Thyroid gland (tissue), 4 donors: ENCODE data around the gene HASPIN. TPM values are rescaled to one million over a fixed set of nuclear protein-coding genes. Genes with fewer than 3 reads are reported as not detected.

Source experiments
- DNase-seq, 2 donors: peaks; one replicate each; pipeline ENCODE4 v3.0.0-alpha.2; 2019
- H3K27ac ChIP-seq, 3 donors: fragments of 200-600 bp; sonication (generic); 1 replicate in 2 of 3; 2 replicates in 1 of 3; pipeline ENCODE4 v1.5.1; 2016 to 2019; ENCODE audit warnings: mild to moderate bottlenecking in 1 of 3, moderate library complexity in 1 of 3
- H3K27me3 ChIP-seq: fragments of 200-600 bp; sonication (generic); one replicate; pipeline ENCODE4 v1.5.1; 2019
- H3K36me3 ChIP-seq, 2 donors: fragments of 200-600 bp; sonication (generic); one replicate each; pipeline ENCODE4 v1.5.1; 2016 to 2019
- H3K4me1 ChIP-seq, 2 donors: fragments of 200-600 bp; sonication (generic); one replicate each; pipeline ENCODE4 v1.5.1; 2017 to 2019
- H3K4me3 ChIP-seq, 3 donors: fragments of 200-600 bp; sonication (generic); replicated peaks in 1 of 3; 1 replicate in 2 of 3; 2 replicates in 1 of 3; pipeline ENCODE4 v1.5.1; 2016; ENCODE audit warnings: mild to moderate bottlenecking in 1 of 3
- H3K9me3 ChIP-seq: fragments of 200-600 bp; sonication (generic); one replicate; pipeline ENCODE4 v1.5.1; 2017
- POLR2A ChIP-seq, 2 donors: fragments of 450-650 bp; IDR thresholded peaks; one replicate each; pipeline ENCODE4 v1.6.1; 2017; ENCODE audit warnings: antibody characterized with exemption in 2 of 2, mild to moderate bottlenecking in 2 of 2, moderate library complexity in 1 of 2
- WGBS, 2 donors: methylation state at CpG; one replicate each; pipeline ENCODE4 v1.1.5; 2017; 5-methylcytosine and 5-hydroxymethylcytosine counted together
- intact Hi-C: fragments of 100-400 bp; cut with DNase I; formaldehyde crosslinking; loops from one replicate; pipeline ENCODE4 v1.15.1; 2023
- total RNA-seq, 4 donors: library from RNA; depleted of rRNA; stranded (reverse); fragments of >200 nt; gene quantifications; one replicate each; pipeline ENCODE4 v1.2.3, GENCODE V29; 2016
- TF ChIP-seq, protein P1 (sequence below), 6 experiments: fragments of 200-600 bp in 3 of 6; fragments of 450-650 bp in 3 of 6; sonication (generic) in 3 of 6; IDR thresholded peaks; one replicate each; pipeline ENCODE4 v1.5.1; 2016 to 2019; ENCODE audit warnings: antibody characterized with exemption in 6 of 6, mild to moderate bottlenecking in 2 of 6, inconsistent platforms in 1 of 6, moderate library complexity in 1 of 6

HASPIN gene
- total RNA-seq, 4 donors from 2014 or later = 0.13 to 0.21 TPM; not detected in 2

DNA sequence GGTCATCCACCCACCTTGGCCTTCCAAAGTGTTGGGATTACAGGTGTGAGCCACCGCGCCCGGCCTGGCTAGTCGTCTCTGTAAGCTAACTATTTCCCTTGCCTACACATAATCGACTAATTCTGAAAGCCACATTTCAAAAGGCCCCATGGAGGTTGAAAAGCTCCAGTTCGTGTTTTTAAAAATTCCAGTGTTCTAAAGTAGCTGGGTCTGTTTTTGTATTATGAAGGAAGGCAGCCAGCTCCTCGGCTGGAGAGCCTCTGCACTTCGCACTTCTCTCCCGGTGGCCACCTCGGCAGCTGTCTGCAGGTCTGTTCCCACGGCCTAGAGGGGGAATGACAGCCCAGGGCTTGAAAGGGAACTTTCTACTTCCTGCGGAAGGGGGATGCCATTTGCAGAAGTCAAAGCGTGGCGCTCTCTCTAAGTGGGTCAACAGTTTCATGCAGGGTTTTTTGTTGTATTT lies 16.9 kb downstream of the HASPIN start:
- Histone ChIP-seq H3K27me3 (no peaks in the 10 kb centered on the region), H3K9me3 (no peaks in the 10 kb centered on the region), H3K4me3 (no peak overlapping the region), H3K27ac (no peak overlapping the region), H3K4me1 (peaks cover 0 to 21% of the 10 kb centered on the region in 2 donors), H3K36me3 (no peaks in the 10 kb centered on the region)
- intact Hi-C loops = no loop called here
- peak in 1 of 2 donors; percentile 15 for DNase-seq
- WGBS, 2 donors = 50 to 54% methylated on average over 14 of the region's 14 CpGs
- TF ChIP-seq, protein P1, sequence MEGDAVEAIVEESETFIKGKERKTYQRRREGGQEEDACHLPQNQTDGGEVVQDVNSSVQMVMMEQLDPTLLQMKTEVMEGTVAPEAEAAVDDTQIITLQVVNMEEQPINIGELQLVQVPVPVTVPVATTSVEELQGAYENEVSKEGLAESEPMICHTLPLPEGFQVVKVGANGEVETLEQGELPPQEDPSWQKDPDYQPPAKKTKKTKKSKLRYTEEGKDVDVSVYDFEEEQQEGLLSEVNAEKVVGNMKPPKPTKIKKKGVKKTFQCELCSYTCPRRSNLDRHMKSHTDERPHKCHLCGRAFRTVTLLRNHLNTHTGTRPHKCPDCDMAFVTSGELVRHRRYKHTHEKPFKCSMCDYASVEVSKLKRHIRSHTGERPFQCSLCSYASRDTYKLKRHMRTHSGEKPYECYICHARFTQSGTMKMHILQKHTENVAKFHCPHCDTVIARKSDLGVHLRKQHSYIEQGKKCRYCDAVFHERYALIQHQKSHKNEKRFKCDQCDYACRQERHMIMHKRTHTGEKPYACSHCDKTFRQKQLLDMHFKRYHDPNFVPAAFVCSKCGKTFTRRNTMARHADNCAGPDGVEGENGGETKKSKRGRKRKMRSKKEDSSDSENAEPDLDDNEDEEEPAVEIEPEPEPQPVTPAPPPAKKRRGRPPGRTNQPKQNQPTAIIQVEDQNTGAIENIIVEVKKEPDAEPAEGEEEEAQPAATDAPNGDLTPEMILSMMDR (IDR thresholded peaks at IDR 0.05) = no peak
- no peak for TF ChIP-seq POLR2A (IDR thresholded peaks at IDR 0.05)

DNA sequence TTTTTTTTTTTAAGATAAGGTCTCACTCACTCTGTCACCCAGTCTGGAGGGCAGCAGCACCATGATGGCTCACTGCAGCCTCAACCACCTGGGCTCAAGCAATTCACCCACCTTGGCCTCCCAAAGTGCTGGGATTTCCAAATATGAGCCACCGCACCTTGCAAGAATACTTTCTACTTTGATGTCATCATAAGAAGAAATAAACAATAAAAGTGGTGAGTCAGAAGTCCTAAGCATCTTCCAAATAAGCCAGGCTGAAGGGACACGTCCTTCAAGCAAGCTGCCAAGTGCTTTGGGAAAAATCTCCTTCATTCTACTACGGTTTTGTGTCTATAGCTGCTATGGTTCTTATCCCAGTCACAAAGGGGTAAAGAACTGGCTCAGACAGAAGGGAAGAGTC lies 20.3 kb downstream of the HASPIN start:
- Histone ChIP-seq H3K27ac (no peak overlapping the region), H3K9me3 (no peaks in the 10 kb centered on the region), H3K27me3 (no peaks in the 10 kb centered on the region), H3K36me3 (no peaks in the 10 kb centered on the region), H3K4me1 (peaks cover 0 to 5% of the 10 kb centered on the region in 2 donors), H3K4me3 (no peak overlapping the region)
- TF ChIP-seq, protein P1 (IDR thresholded peaks at IDR 0.05) = no peak
- intact Hi-C loops = no loop called here
- whole genome bisulfite sequencing, 2 donors = 79 to 87% methylated on average over 3 of the region's 3 CpGs
- no peak for DNase-seq

DNA sequence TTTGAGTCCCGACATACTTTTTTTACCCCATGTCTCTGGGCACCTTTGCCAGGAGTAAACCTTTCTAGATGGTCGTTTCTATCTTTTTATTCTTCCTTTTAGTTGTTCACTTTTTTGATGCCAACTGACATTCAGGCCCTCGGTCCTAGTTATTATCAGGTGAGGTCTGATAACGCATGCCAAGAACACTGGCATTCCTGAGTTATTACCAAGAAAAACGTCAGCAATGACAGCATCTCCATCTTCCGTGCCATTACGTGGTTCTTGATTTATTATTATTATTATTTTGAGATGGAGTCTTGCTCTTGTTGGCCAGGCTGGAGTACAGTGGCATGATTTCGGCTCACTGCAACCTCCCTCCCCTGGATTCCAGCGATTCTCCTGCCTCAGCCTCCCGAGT lies 21.4 kb downstream of the HASPIN start:
- Histone ChIP-seq H3K4me3 (no peak overlapping the region), H3K4me1 (no peaks in the 10 kb centered on the region), H3K36me3 (no peaks in the 10 kb centered on the region), H3K27ac (no peak overlapping the region), H3K9me3 (no peaks in the 10 kb centered on the region), H3K27me3 (no peaks in the 10 kb centered on the region)
- no peak for DNase-seq
- TF ChIP-seq POLR2A (IDR thresholded peaks at IDR 0.05) = no peak
- TF ChIP-seq, protein P1 (IDR thresholded peaks at IDR 0.05) = no peak
- 81 to 91% methylated on average over 10 of the region's 10 CpGs for WGBS, 2 donors
- intact Hi-C loops = no loop called here

DNA sequence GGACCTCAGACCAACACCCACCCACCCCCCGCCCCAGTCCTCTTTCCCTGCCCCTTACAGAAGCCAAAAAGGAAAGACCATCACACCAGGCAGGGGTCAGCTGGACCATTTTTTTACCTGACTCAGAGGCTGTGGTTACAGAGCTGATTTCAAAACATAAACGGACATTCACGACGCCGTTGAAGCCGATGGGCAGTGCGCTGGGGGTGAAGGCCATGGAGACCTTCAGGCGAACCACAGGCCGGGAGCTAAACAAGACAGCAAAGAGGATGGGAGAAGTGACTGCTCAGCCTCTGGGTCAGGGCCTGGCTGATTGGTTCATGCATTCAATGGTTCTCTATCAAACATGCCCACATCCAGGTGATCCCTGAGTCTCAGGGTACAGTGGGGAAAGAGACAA lies 24.1 kb downstream of the HASPIN start:
- DNase-seq = no peak
- H3K4me1 ChIP-seq = no peaks in the 10 kb centered on the region
- intact Hi-C loops = no loop called here

DNA sequence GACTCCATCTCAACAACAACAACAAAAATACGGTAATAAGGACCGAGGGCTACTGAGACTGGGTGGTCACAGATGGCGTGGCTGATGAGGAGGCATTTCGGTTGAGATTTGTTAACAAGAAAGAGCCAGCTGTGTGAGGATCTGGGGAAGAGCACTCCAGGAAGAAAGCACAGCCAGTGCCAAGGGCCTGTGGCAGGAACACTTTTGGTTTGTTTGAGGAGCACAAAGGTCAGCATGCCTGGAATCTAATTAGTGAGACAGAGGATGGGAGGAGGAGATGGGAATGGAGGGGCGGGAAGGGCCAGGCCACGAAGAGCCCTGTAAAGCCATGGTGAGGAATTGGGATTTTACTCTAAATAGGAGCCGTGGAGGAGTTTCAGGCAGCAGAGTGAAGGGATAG lies 24.9 kb downstream of the HASPIN start:
- Histone ChIP-seq H3K27me3 (no peaks in the 10 kb centered on the region), H3K27ac (no peak overlapping the region), H3K9me3 (no peaks in the 10 kb centered on the region), H3K36me3 (no peaks in the 10 kb centered on the region), H3K4me3 (no peak overlapping the region), H3K4me1 (no peaks in the 10 kb centered on the region)
- intact Hi-C loops = no loop called here
- DNase-seq = no peak
- TF ChIP-seq, protein P1 (IDR thresholded peaks at IDR 0.05) = no peak
- no peak for TF ChIP-seq POLR2A (IDR thresholded peaks at IDR 0.05)
- WGBS, 2 donors = 85% methylated on average over 7 of the region's 7 CpGs

More for the DNA sequence above, 24.1 kb downstream of the HASPIN start:
- Histone ChIP-seq H3K36me3 (no peaks in the 10 kb centered on the region), H3K9me3 (no peaks in the 10 kb centered on the region), H3K27ac (no peak overlapping the region), H3K27me3 (no peaks in the 10 kb centered on the region), H3K4me3 (no peak overlapping the region)
- WGBS, 2 donors = 91% methylated on average over 9 of the region's 9 CpGs
- TF ChIP-seq POLR2A (IDR thresholded peaks at IDR 0.05) = no peak
- TF ChIP-seq, protein P1 (IDR thresholded peaks at IDR 0.05) = no peak
